GM21360 (cell line): Measurements from ENCODE around the gene BTK.
"Not testable (repeated sequence)": the region's sequence is repeated elsewhere in the genome, so short reads cannot be mapped to it uniquely, and the experiment has no call there.

Experiments used
- ATAC-seq: cut with Tn5 transposase; IDR thresholded peaks from one replicate; pipeline ENCODE4 v1.9.1; 2021; ENCODE audit warnings: mild to moderate bottlenecking, moderate library complexity; ENCODE audit not compliant: unreplicated experiment

BTK gene

GRCh38 chrX:101348452-101349192 lies 37.4 kb downstream of the BTK start, which contains the start of gene TIMM8A:
TSS of gene TIMM8A (minus strand) at chrX:101348742. CDS start at chrX:101348664, 78 bp downstream.
- ATAC-seq: peak; percentile 92

- ATAC-seq: no peak
These were observed 38.0 kb downstream of the BTK start for GRCh38 chrX:101347859-101348451.

GRCh38 chrX:101337776-101338271 lies 48.2 kb downstream of the BTK start:
- ATAC-seq: no peak

GRCh38 chrX:101334310-101334709 lies 51.7 kb downstream of the BTK start:
- not testable (repeated sequence) for ATAC-seq

GRCh38 chrX:101326600-101326999 lies 59.4 kb downstream of the BTK start:
- ATAC-seq: not testable (repeated sequence)

GRCh38 chrX:101303790-101304189 lies 82.2 kb downstream of the BTK start:
- ATAC-seq: no peak
